Skin of body (tissue), 2 donors: ENCODE results near the gene ATP6V1F. TPM values are rescaled to one million over a fixed set of nuclear protein-coding genes. Genes with fewer than 3 reads are reported as not detected.

Source experiments
- DNase-seq: peaks from one replicate; lab custom pipeline; 2025; lab: John Stamatoyannopoulos, UW
- total RNA-seq: library from RNA; depleted of rRNA; stranded (reverse); fragments of >200 nt; gene quantifications from one replicate; pipeline ENCODE4 v1.2.3, GENCODE V29; 2014

ATP6V1F gene
- total RNA-seq, 1 donor from 2014 or later, result 48.0 TPM

DNA sequence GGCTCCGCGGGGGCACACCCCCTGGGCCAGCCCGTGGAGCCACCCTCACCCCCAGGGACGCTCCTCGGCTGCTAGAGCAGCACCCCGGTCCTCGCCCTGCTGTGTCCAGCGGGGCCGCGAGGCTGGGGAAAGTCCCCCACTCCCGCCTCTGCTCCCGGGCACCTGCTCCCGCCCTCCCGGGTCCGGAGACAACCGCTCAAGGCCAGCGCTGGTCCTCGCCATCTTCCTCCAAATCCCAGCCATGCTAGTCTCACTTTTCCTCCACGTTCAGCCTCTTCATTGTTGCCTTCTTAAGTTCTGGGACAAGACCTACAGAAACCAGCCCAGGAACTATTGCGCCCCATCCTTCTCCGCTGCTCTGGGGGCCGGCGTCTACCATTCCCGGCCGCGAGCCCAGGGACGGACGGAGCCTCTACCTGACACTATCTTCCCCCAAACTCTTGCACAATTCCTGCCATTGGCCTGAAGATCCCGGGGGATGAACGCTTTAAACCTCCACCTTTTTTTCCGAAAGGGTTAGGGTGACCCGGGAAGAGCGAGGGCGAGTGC is 52.7 kb downstream of the ATP6V1F start:
- DNase-seq, result no peak

Other genes with a start within 250 kb of the ATP6V1F start
- 0.30 TPM for gene GARIN1A, start 190.6 kb upstream of the ATP6V1F start, total RNA-seq
- gene CALU, start 123.5 kb upstream of the ATP6V1F start, total RNA-seq, result 147 TPM
- not detected for gene OPN1SW, start 87.1 kb upstream of the ATP6V1F start, total RNA-seq
- 6.1 TPM for gene CCDC136, start 70.9 kb upstream of the ATP6V1F start, total RNA-seq
- 106 TPM for gene FLNC, start 32.5 kb upstream of the ATP6V1F start, total RNA-seq
- gene KCP, start 47.9 kb downstream of the ATP6V1F start, total RNA-seq, result 1.4 TPM
- gene IRF5, start 75.1 kb downstream of the ATP6V1F start, total RNA-seq, result 4.2 TPM
- gene TNPO3, start 192.3 kb downstream of the ATP6V1F start, total RNA-seq, result 33.3 TPM